ENCODE data around the gene ZKSCAN3. TPM values are rescaled to one million over a fixed set of nuclear protein-coding genes. Genes with fewer than 3 reads are reported as not detected.

The ZKSCAN3 gene
- total RNA-seq, 1 donor from 2014 or later = 12.1 TPM

DNA sequence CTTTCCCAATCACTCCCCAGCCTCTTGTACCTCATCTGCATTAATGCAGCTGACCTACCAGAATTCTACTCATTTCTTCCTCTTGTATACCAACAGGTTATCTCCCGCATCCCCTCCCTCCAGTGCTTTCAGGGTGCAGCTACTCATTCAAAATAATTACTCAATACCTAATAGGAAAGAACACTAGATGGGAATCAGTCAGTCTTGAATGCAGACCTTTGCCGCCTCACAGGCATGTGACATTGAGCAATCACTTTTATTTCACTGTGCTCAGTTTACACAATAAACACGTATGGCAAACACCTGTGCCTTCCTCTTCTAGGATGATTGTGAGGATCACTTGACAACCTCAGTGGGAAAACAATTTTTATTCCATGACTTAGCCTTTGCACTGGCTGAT lies 27.1 kb upstream of the ZKSCAN3 start:
- Mint-ChIP-seq H3K4me1 (no peaks in the 10 kb centered on the region), H3K27ac (no peak overlapping the region), H3K9me3 (peaks cover 46% of the 10 kb centered on the region), H3K36me3 (peaks cover 41% of the 10 kb centered on the region), H3K27me3 (ENCODE audit: low read depth) (no peaks in the 10 kb centered on the region), H3K4me3 (no peak overlapping the region)
- no peak for DNase-seq (ENCODE audit: low spot score in 2 of 2, unreplicated experiment in 2 of 2)
- TF ChIP-seq, protein P1, sequence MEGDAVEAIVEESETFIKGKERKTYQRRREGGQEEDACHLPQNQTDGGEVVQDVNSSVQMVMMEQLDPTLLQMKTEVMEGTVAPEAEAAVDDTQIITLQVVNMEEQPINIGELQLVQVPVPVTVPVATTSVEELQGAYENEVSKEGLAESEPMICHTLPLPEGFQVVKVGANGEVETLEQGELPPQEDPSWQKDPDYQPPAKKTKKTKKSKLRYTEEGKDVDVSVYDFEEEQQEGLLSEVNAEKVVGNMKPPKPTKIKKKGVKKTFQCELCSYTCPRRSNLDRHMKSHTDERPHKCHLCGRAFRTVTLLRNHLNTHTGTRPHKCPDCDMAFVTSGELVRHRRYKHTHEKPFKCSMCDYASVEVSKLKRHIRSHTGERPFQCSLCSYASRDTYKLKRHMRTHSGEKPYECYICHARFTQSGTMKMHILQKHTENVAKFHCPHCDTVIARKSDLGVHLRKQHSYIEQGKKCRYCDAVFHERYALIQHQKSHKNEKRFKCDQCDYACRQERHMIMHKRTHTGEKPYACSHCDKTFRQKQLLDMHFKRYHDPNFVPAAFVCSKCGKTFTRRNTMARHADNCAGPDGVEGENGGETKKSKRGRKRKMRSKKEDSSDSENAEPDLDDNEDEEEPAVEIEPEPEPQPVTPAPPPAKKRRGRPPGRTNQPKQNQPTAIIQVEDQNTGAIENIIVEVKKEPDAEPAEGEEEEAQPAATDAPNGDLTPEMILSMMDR (IDR thresholded peaks at IDR 0.05; ENCODE audit: unreplicated experiment) = no peak

DNA sequence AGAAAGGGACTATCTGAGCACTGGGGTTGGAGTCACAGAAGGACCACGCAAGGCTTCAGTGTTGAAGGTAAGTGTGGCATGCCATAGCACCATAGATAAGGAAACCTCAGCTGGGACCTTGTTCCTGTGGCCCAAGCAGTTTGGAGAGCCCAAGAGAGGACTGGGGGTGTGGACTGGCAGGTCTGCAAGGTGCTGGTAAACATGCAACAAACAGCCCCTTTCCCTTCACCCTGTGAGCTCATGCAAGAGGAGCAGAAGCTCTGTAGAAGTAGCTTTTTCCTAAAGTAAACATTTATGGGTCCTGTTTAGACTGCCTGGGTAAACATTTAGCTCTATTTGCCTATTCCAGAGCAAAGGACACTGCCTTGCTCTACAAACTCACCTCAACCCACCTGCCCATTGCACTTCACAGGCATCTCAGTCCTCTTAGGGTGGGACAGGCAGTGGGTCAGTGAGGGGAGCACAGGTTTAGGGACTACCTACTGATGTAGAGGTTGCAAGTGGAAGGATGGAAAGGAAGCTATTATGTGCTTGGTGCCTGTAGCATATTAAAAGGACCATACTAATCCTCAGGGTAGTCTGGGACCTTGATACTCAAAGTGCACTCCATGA lies 25.8 kb upstream of the ZKSCAN3 start:
- DNase-seq (ENCODE audit: low spot score in 2 of 2, unreplicated experiment in 2 of 2) = no peak
- Mint-ChIP-seq H3K4me1 (no peaks in the 10 kb centered on the region), H3K27ac (no peak overlapping the region), H3K27me3 (ENCODE audit: low read depth) (no peaks in the 10 kb centered on the region), H3K36me3 (peaks cover 49% of the 10 kb centered on the region), H3K9me3 (peaks cover 53% of the 10 kb centered on the region), H3K4me3 (no peak overlapping the region)
- TF ChIP-seq, protein P1 (IDR thresholded peaks at IDR 0.05; ENCODE audit: unreplicated experiment) = no peak

DNA sequence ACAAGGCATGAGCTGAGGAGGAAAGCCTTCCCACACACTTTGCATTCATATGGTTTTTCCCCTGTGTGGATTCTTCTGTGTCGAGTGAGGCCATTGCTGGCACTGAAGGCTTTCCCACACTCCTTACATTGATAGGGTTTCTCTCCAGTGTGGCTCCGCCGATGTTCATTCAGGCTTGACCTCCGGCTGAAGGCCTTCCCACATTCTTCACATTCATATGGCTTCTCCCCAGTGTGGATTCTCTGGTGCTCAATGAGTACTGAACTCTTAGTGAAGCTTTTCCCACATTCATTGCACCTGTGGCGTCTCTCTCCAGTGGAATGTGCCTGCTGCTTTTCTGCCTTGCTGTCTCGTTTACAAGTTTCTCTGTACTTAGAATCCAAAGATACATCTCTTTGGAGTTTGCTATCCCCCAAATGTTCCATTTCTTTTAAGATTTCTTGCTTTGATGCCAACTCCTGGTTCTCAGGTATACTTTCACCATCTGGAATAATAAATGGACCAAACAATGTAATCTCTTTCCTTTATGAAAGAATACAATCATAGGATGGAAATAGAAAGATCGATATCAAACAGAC lies 23.3 kb upstream of the ZKSCAN3 start:
- H3K4me3 Mint-ChIP-seq = no peak overlapping the region
- TF ChIP-seq, protein P1 (IDR thresholded peaks at IDR 0.05; ENCODE audit: unreplicated experiment) = no peak
- no peak for DNase-seq (ENCODE audit: low spot score in 2 of 2, unreplicated experiment in 2 of 2)
- no peak overlapping the region for H3K27ac Mint-ChIP-seq
- peaks cover 59% of the 10 kb centered on the region for H3K9me3 Mint-ChIP-seq
- no peaks in the 10 kb centered on the region for H3K27me3 Mint-ChIP-seq (ENCODE audit: low read depth)
- peaks cover 55% of the 10 kb centered on the region for H3K36me3 Mint-ChIP-seq
- no peaks in the 10 kb centered on the region for H3K4me1 Mint-ChIP-seq

DNA sequence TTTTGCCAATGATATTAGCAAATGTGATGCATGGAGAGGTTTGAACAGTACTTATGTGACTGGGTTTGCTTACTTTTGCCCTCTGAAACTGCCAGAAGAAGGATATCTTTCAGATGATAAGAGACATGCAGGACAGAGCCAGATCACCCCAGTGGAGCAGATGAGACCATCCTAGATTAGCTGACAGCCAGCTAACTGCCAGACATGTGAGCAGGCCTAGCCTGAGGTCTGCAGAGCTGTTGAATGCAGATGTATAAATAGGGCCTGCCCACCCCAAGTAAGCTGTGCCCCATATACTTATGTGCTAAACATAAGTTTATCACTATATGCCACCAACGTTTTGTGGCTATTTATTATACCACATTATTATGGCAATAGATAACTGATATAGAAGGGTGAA lies 19.7 kb upstream of the ZKSCAN3 start:
- no peak overlapping the region for H3K27ac Mint-ChIP-seq
- H3K4me1 Mint-ChIP-seq = no peaks in the 10 kb centered on the region
- no peak for DNase-seq (ENCODE audit: low spot score in 2 of 2, unreplicated experiment in 2 of 2)
- peaks cover 41% of the 10 kb centered on the region for H3K36me3 Mint-ChIP-seq
- H3K27me3 Mint-ChIP-seq (ENCODE audit: low read depth) = no peaks in the 10 kb centered on the region
- no peak overlapping the region for H3K4me3 Mint-ChIP-seq
- H3K9me3 Mint-ChIP-seq = peaks cover 40% of the 10 kb centered on the region
- TF ChIP-seq, protein P1 (IDR thresholded peaks at IDR 0.05; ENCODE audit: unreplicated experiment) = no peak

DNA sequence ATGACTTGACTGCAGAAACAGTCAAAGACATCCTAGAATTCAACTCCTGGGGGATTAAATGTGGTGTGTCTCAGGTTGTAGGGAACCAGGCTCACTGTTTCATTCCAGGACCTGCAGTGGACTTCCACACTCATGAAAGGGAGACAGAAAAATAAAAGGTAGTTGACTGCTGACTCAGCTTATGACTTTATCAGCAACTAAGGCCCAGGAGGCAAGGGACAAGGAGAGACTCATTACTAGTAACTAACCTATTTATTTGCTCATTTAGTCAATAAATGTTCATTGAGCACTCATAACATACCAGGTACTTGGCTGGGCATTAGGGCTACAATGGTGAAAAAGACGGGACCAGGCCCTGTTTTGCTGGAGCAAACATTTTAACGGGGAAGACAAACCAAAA lies 16.7 kb upstream of the ZKSCAN3 start:
- H3K27me3 Mint-ChIP-seq (ENCODE audit: low read depth) = no peaks in the 10 kb centered on the region
- no peaks in the 10 kb centered on the region for H3K4me1 Mint-ChIP-seq
- H3K36me3 Mint-ChIP-seq = peaks cover 14% of the 10 kb centered on the region
- H3K9me3 Mint-ChIP-seq = peaks cover 18% of the 10 kb centered on the region
- H3K4me3 Mint-ChIP-seq = no peak overlapping the region
- TF ChIP-seq, protein P1 (IDR thresholded peaks at IDR 0.05; ENCODE audit: unreplicated experiment) = no peak
- no peak for DNase-seq (ENCODE audit: low spot score in 2 of 2, unreplicated experiment in 2 of 2)
- H3K27ac Mint-ChIP-seq = no peak overlapping the region
